A673 (cell line): ENCODE measurements around the gene LGR6. TPM values are rescaled to one million over a fixed set of nuclear protein-coding genes. Genes with fewer than 3 reads are reported as not detected.

Experiments
- BruUV-seq: library from RNA; stranded (reverse); fragments of 400-500 nt; replicated peaks from 2 replicates; lab custom pipeline; 2021; lab: Mats Ljungman, UMichigan
- CTCF ChIA-PET: fragments of 300-600 bp; sonication (Branson Sonifier 250); formaldehyde crosslinking; loops from one replicate; lab custom pipeline; 2022; ENCODE audit warnings: antibody characterized with exemption; lab: Charles Lee
- POLR2A ChIA-PET: fragments of 300-600 bp; sonication (Branson Sonifier 250); formaldehyde crosslinking; loops from one replicate; lab custom pipeline; 2022; ENCODE audit warnings: antibody characterized with exemption; ENCODE audit not compliant: low non-redundant PET; lab: Charles Lee
- DNase-seq: peaks from one replicate; pipeline ENCODE4 v3.0.0-alpha.2; 2015; ENCODE audit warnings: low spot score
- H3K27ac ChIP-seq: fragments of 200-600 bp; sonication (generic); 2 replicates; pipeline ENCODE4 v1.5.1; 2016; ENCODE audit warnings: mixed run types, low read depth, mild to moderate bottlenecking, mixed read lengths, antibody characterized with exemption, low read length; ENCODE audit not compliant: poor library complexity, severe bottlenecking
- H3K27me3 ChIP-seq: fragments of 200-600 bp; sonication (generic); replicated peaks from 2 replicates; pipeline ENCODE4 v1.6.1; 2017; ENCODE audit warnings: mixed run types, low read depth, mild to moderate bottlenecking, mixed read lengths, antibody characterized with exemption, low read length; ENCODE audit not compliant: insufficient read depth, poor library complexity
- H3K36me3 ChIP-seq: fragments of 200-600 bp; sonication (generic); 2 replicates; pipeline ENCODE4 v1.6.1; 2016; ENCODE audit warnings: mixed run types, mild to moderate bottlenecking, mixed read lengths, antibody characterized with exemption, low read length; ENCODE audit not compliant: insufficient read depth, poor library complexity, severe bottlenecking
- H3K4me1 ChIP-seq: fragments of 200-600 bp; sonication (generic); 2 replicates; pipeline ENCODE4 v1.6.1; 2017; ENCODE audit warnings: mixed run types, mild to moderate bottlenecking, mixed read lengths, antibody characterized with exemption, low read length; ENCODE audit not compliant: insufficient read depth, poor library complexity, severe bottlenecking
- H3K4me3 ChIP-seq: fragments of 200-600 bp; sonication (generic); 2 replicates; pipeline ENCODE4 v1.5.1; 2016; ENCODE audit warnings: low read depth, mixed run types, mild to moderate bottlenecking, mixed read lengths, low read length; ENCODE audit not compliant: poor library complexity, severe bottlenecking
- H3K9me3 ChIP-seq: fragments of 200-600 bp; sonication (generic); 2 replicates; pipeline ENCODE4 v1.6.1; 2016; ENCODE audit warnings: mixed run types, low read depth, mild to moderate bottlenecking, mixed read lengths, antibody characterized with exemption, low read length; ENCODE audit not compliant: poor library complexity, severe bottlenecking
- CTCF ChIP-seq: fragments of 300-800, 200-600 bp; sonication (generic); conservative IDR thresholded peaks from 2 replicates; pipeline ENCODE4 v1.5.1; 2017; ENCODE audit warnings: low read depth, mild to moderate bottlenecking, antibody characterized with exemption, low read length, moderate library complexity, mixed read lengths
- EZH2 ChIP-seq: fragments of 200-600 bp; sonication (generic); IDR thresholded peaks from 2 replicates; pipeline ENCODE4 v1.6.1; 2017; ENCODE audit warnings: borderline replicate concordance, low read depth, mild to moderate bottlenecking, mixed read lengths, antibody characterized with exemption, low read length; ENCODE audit not compliant: poor library complexity, severe bottlenecking
- intact Hi-C: fragments of 100-400 bp; cut with micrococcal nuclease; formaldehyde crosslinking; loops from one replicate; pipeline ENCODE4 v1.10.0; 2022; ENCODE audit not compliant: unreplicated experiment
- total RNA-seq: library from RNA; stranded (reverse); gene quantifications from 2 replicates; pipeline ENCODE4 v1.2.3, GENCODE V29; 2021

LGR6 gene
- total RNA-seq, 1 experiment from 2014 or later: not detected

- CTCF ChIA-PET: interaction anchor here (0.7 kb wide), 1 partner anchor 55 kb away, joined by 3 read pairs; no protein-coding TSS in a partner anchor
- POLR2A ChIA-PET: no interaction called here
Measured at GRCh38 chr1:202367271-202367670, 173.7 kb downstream of the LGR6 start.

More at GRCh38 chr1:202367271-202367670, 173.7 kb downstream of the LGR6 start:
- Histone ChIP-seq H3K36me3 (no peaks in the 10 kb centered on the region), H3K9me3 (no peaks in the 10 kb centered on the region), H3K4me1 (no peaks in the 10 kb centered on the region), H3K4me3 (no peak overlapping the region), H3K27ac (no peak overlapping the region), H3K27me3 (no peaks in the 10 kb centered on the region)
- no peak for DNase-seq
- intact Hi-C loops: no loop called here
- BruUV-seq: no TSS peak
- TF ChIP-seq EZH2: no peak
- TF ChIP-seq CTCF: no peak

Other genes with a start within 250 kb of the LGR6 start
- gene LMOD1, start 247.3 kb upstream of the LGR6 start, total RNA-seq: 0.20 TPM in 1 of 2 replicates, not detected in the other
- 111 and 112 TPM in 2 replicates for gene TIMM17A, start 238.3 kb upstream of the LGR6 start, total RNA-seq
- gene RNPEP, start 211.2 kb upstream of the LGR6 start, total RNA-seq: 59.3 and 74.1 TPM in 2 replicates
- 0.50 and 0.56 TPM in 2 replicates for gene ELF3, start 183.2 kb upstream of the LGR6 start, total RNA-seq
- not detected in 2 replicates for gene GPR37L1, start 70.9 kb upstream of the LGR6 start, total RNA-seq
- gene ARL8A, start 49.1 kb upstream of the LGR6 start, total RNA-seq: 41.9 and 48.3 TPM in 2 replicates
- 0.72 and 2.2 TPM in 2 replicates for gene PTPN7, start 33.2 kb upstream of the LGR6 start, total RNA-seq
- gene UBE2T, start 148.1 kb downstream of the LGR6 start, total RNA-seq: 62.5 and 63.4 TPM in 2 replicates
- gene PPP1R12B, start 154.9 kb downstream of the LGR6 start, total RNA-seq: 17.0 and 18.6 TPM in 2 replicates